SJSA1 (cell line): ENCODE results near the gene SHB. TPM values are rescaled to one million over a fixed set of nuclear protein-coding genes. Genes with fewer than 3 reads are reported as not detected.

Experiments used
- DNase-seq, 2 experiments: peaks; one replicate each; pipeline ENCODE4 v3.0.0-alpha.2; 2015 to 2020; ENCODE audit warnings: low spot score in 2 of 2, low read depth in 1 of 2
- H3K27ac ChIP-seq: fragments of 250-450 bp; sonication (Bioruptor Pico); 2 replicates; pipeline ENCODE4 v1.5.1; 2020; ENCODE audit warnings: mild to moderate bottlenecking, moderate library complexity
- H3K27me3 ChIP-seq: fragments of 250-450 bp; sonication (Bioruptor Pico); replicated peaks from 2 replicates; pipeline ENCODE4 v1.5.1; 2020; ENCODE audit warnings: mild to moderate bottlenecking, moderate library complexity
- H3K36me3 ChIP-seq: fragments of 250-450 bp; sonication (Bioruptor Pico); 2 replicates; pipeline ENCODE4 v1.5.1; 2020; ENCODE audit warnings: mild to moderate bottlenecking
- H3K4me1 ChIP-seq: fragments of 250-450 bp; sonication (Bioruptor Pico); replicated peaks from 2 replicates; pipeline ENCODE4 v1.6.1; 2021; ENCODE audit warnings: mild to moderate bottlenecking
- H3K4me3 ChIP-seq: fragments of 250-450 bp; sonication (Bioruptor Pico); 2 replicates; pipeline ENCODE4 v1.5.1; 2020; ENCODE audit warnings: mild to moderate bottlenecking
- H3K9me3 ChIP-seq: fragments of 250-450 bp; sonication (Bioruptor Pico); replicated peaks from 2 replicates; pipeline ENCODE4 v1.5.1; 2020; ENCODE audit warnings: mild to moderate bottlenecking
- total RNA-seq: library from RNA; depleted of rRNA; stranded (reverse); fragments of >200 nt; shearing (Covaris generic); gene quantifications from 2 replicates; pipeline ENCODE4 v1.2.3, GENCODE V29; 2014

Gene SHB
- total RNA-seq, 1 experiment from 2014 or later = 19.3 TPM

DNA sequence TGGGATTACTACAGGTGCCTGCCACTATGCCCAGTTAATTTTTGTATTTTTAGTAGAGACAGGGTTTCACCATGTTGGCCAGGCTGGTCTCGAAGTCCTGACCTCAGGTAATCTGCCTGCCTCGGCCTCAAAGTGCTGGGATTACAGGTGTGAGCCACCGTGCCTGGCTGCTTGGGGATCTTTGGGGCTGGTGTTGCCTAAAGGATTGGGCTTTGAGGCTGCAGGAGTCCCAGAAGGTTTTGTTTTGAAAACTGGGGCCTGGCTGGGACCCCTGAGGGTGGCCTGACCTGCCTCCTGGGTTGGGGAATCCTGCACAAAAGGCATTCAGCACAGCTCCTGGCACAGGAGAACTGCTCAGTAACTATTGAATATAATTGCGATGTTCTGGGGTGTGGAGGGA is 25.1 kb upstream of the SHB start:
- DNase-seq = no peak
- H3K4me3 ChIP-seq = no peak overlapping the region
- no peak overlapping the region for H3K27ac ChIP-seq
- no peaks in the 10 kb centered on the region for H3K9me3 ChIP-seq
- H3K27me3 ChIP-seq = no peaks in the 10 kb centered on the region
- no peaks in the 10 kb centered on the region for H3K36me3 ChIP-seq
- H3K4me1 ChIP-seq = no peaks in the 10 kb centered on the region

DNA sequence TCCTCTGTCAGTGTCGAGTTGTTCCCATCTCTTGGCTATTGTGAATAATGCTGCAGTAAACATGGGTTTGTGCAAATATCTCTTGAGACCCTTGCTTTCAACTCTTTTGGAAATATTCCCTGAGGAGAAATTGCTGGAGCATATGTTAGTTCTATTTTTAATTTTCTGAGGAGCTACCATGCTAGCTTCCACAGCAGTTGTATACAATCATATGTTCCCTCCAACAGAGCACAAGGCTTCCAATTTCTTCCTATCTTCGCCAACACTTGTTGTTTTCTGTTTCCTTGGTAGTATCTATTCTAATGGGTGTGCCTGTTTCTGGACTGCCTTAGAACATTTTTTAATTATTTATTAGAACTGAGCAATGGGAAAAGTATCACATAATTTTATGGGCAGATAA is 23.6 kb upstream of the SHB start:
- H3K4me1 ChIP-seq = no peaks in the 10 kb centered on the region
- H3K36me3 ChIP-seq = no peaks in the 10 kb centered on the region
- DNase-seq = no peak
- H3K27me3 ChIP-seq = no peaks in the 10 kb centered on the region
- H3K4me3 ChIP-seq = no peak overlapping the region
- H3K9me3 ChIP-seq = no peaks in the 10 kb centered on the region
- H3K27ac ChIP-seq = no peak overlapping the region

DNA sequence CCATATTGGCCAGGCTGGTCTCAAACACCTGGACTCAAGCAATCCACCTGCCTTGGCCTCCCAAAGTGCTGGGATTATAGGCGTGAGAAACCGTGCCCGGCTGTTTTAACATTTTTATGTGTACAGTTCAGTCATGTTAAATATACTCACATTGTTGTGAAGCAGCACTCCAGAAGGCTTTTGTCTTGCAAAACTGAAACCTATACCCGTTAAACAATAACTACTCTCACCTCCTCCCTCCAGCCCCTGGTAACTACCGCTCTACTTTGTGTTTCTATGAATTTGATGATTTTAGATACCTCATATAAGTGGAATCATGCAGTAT is 23.1 kb upstream of the SHB start:
- no peaks in the 10 kb centered on the region for H3K4me1 ChIP-seq
- no peaks in the 10 kb centered on the region for H3K27me3 ChIP-seq
- no peak for DNase-seq
- no peak overlapping the region for H3K4me3 ChIP-seq
- H3K9me3 ChIP-seq = no peaks in the 10 kb centered on the region
- H3K27ac ChIP-seq = no peak overlapping the region
- H3K36me3 ChIP-seq = no peaks in the 10 kb centered on the region

DNA sequence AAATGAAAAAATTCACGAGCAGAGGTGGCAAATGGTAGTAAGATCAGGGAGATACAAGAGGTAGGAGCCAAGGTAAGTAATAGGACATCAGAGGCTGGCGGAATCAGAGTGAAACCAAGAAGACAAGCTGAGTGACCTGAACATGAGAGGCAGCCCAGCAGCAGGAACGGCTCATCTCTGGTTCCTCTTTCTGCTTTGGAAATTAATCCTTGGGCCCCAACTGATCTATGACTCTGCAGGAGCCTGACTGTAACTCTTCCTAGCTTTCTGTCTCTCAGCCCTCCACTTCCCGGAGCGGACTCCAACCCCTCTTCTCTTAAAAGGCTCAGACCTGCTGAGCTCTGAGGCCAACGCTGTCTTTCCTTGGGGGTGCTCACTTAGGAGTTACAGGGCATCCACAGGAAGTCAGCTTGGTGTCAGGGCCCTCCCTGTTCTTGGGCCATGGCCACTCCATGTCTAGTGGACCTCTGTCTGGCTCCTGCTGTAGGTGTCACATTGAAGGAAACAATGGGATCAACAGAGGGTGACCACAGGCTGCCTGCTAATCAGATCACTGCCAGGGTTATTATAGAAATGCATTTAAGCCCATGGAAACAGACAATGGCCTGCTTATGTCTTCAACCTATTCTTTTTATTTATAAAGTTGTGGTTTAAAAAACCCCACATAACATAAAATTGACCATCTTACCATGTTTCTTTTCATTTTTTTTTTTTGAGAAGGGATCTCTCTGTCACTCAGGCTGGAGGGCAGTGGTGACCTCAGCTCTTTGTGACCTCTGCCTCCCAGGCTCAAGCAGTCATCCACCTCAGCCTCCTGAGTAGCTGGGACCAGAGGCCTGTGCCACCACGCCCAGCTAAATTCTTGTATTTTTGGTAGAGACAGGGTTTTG is 22.5 kb upstream of the SHB start:
- Histone ChIP-seq H3K27ac (no peak overlapping the region), H3K9me3 (no peaks in the 10 kb centered on the region), H3K4me3 (no peak overlapping the region), H3K4me1 (no peaks in the 10 kb centered on the region), H3K36me3 (no peaks in the 10 kb centered on the region), H3K27me3 (no peaks in the 10 kb centered on the region)
- DNase-seq = no peak

DNA sequence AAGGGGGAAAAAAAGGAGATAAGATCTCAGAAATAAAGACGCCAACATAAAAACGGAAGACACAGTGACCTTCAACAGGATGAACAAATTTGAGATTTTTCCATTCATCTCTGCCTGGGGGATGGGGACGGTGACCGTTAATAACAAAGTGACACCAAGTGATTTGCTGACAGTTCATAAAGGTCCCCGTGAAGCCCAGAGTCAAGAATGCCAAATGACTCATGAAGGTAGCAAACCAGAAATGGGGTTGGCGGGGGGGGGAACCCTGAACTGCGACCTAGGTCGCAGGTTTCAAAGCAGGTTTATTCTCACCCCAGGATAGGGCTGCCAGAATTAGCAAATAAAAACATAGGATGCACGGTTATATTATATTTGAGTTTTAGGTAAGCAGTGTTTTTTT is 21.1 kb upstream of the SHB start:
- H3K27ac ChIP-seq = no peak overlapping the region
- no peaks in the 10 kb centered on the region for H3K27me3 ChIP-seq
- no peak overlapping the region for H3K4me3 ChIP-seq
- no peaks in the 10 kb centered on the region for H3K36me3 ChIP-seq
- H3K9me3 ChIP-seq = no peaks in the 10 kb centered on the region
- DNase-seq = no peak
- H3K4me1 ChIP-seq = no peaks in the 10 kb centered on the region

DNA sequence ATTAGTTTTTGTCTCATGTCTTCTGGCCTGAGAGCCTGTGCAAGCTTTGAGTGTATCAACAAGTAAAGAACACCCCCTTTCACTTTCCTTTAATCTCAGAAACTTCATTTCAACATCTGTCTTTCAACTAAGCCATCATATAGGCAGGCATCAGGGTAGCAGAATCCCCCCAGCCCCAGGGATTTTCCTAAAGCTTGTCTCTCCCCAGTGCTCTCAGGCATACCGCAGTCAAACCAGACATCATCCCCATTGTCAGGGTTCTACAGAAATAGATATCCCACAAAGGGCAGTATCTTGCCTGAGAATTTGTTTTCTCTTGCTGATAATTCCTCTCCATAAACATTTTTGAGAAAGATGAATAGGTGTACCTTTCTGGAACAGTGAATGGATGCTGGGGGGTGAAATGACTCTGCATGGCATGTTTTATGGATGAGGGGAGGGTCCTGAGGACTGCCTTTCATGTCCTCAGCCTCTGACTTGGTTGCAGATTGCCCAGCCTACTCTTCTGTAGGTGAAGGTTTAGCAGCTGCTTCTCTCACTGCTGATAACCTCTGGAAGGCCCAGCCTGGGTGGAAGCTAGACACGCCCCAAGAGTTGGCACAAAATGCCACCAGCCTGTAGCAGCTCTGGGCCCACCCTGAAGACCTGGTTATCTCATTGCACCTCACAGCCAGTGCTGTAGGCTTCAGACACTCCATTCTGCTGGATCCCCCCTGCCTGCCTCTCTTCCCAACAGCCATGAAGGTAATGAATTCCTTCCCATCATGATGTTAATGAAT is 20.5 kb upstream of the SHB start:
- Histone ChIP-seq H3K4me1 (no peaks in the 10 kb centered on the region), H3K9me3 (no peaks in the 10 kb centered on the region), H3K27ac (no peak overlapping the region), H3K27me3 (no peaks in the 10 kb centered on the region), H3K4me3 (no peak overlapping the region), H3K36me3 (no peaks in the 10 kb centered on the region)
- no peak for DNase-seq

DNA sequence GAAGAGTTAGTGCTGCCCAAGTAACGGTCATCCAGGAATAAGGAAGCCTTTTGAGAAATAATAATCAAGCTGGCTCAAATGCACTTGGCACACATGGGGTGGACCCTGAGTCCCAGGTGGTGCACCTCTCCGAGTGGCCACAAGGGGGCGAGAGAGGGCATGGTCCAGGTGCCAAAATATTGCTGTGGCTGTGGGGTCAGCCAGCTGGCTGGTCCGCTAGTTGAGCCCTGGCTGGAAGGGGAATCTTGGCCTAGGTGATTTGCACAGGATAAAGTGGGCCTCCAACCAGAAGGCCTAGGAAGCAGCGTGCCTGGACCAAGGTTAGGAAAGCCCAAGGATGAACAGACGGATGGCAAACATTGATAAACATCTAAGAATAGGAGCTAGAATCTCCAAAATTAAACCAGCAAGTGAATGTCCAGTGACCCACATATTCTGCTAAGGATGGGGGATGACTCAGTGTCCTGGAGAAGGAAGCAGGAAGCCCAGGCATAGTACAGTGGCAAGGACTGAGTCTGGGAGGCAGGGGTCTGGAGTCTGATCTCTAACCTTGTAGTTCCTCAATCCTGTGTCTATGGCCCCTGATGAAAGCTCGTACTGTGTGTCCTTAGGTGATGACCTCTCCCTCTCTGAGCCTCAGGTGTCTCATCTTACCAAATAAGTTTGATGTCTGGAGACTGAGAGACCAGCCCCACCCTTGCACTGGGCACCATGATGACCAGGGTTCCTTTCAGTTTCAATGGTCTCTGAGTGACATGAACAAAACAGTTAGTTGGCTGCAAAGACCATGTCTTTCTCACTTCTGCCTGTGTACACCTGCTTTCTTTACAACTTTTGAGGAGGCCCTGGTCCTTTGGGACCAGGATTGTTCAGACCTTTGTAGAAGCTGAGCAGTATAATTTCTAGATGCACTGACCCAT is 19.2 kb upstream of the SHB start:
- Histone ChIP-seq H3K27ac (no peak overlapping the region), H3K27me3 (no peaks in the 10 kb centered on the region), H3K36me3 (no peaks in the 10 kb centered on the region), H3K9me3 (no peaks in the 10 kb centered on the region), H3K4me1 (peaks cover 7% of the 10 kb centered on the region), H3K4me3 (no peak overlapping the region)
- DNase-seq = peak in 1 of 2 experiments; percentile 48

DNA sequence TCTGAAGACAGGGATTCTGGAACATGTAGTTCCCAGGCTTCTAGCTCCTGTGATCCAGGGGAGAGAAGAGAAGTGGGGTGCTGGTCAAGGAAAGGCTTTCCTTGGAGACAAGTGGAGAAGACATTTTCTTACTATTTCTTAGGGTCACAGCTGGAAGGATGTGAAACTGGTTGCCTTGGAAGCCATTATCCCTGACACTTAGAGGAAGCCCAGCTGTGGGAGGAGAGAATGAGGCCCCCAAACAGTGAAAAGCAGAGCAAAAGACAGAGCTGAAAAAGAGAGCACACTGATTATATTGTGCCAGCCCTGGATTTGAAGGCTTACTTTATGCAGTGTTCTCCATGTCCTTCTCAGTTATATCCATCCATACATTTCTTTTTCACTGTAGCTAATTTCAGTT is 17.5 kb upstream of the SHB start:
- H3K36me3 ChIP-seq = no peaks in the 10 kb centered on the region
- H3K27me3 ChIP-seq = no peaks in the 10 kb centered on the region
- no peaks in the 10 kb centered on the region for H3K9me3 ChIP-seq
- DNase-seq = no peak
- H3K27ac ChIP-seq = no peak overlapping the region
- no peak overlapping the region for H3K4me3 ChIP-seq
- peaks cover 23% of the 10 kb centered on the region for H3K4me1 ChIP-seq

DNA sequence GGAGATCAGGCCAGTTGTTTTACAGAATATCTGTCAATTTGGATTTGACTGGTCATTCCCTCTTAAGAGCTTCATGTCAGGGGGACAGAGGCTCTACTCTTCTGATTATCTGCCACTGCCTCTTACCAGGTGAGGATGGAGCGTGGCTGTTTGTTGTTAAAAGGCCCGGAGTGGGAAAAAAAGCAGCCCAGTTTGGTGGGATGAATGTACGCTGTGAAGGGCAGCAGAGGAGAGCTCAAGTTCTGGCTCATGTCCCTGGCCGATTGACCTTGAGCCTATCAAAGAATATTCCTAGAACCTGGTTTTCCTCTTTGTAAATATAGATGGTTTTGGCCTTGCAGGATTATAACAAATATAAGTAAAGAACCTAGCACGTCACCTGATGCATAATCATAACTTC is 16.3 kb upstream of the SHB start:
- Histone ChIP-seq H3K36me3 (no peaks in the 10 kb centered on the region), H3K4me1 (peaks cover 27% of the 10 kb centered on the region), H3K4me3 (no peak overlapping the region), H3K9me3 (no peaks in the 10 kb centered on the region), H3K27me3 (no peaks in the 10 kb centered on the region), H3K27ac (no peak overlapping the region)
- no peak for DNase-seq

DNA sequence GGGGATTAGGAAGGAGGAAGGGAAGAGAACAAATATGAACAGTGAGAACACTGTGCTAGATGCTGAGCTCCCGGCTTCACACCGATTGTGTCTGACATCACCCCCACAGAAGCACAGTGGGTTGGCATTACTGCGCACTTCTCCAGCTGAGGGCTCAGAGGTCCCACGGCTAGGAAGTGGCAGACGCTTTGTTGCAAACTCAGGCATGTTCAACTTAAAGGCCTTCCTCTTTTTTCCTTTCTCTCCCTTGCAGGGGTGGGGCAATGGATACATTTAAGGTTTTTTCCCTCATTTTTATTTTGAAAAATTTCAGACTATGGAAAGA is 15.5 kb upstream of the SHB start:
- Histone ChIP-seq H3K27ac (no peak overlapping the region), H3K4me3 (no peak overlapping the region), H3K36me3 (no peaks in the 10 kb centered on the region), H3K27me3 (no peaks in the 10 kb centered on the region), H3K9me3 (no peaks in the 10 kb centered on the region), H3K4me1 (peaks cover 33% of the 10 kb centered on the region)
- DNase-seq = no peak

DNA sequence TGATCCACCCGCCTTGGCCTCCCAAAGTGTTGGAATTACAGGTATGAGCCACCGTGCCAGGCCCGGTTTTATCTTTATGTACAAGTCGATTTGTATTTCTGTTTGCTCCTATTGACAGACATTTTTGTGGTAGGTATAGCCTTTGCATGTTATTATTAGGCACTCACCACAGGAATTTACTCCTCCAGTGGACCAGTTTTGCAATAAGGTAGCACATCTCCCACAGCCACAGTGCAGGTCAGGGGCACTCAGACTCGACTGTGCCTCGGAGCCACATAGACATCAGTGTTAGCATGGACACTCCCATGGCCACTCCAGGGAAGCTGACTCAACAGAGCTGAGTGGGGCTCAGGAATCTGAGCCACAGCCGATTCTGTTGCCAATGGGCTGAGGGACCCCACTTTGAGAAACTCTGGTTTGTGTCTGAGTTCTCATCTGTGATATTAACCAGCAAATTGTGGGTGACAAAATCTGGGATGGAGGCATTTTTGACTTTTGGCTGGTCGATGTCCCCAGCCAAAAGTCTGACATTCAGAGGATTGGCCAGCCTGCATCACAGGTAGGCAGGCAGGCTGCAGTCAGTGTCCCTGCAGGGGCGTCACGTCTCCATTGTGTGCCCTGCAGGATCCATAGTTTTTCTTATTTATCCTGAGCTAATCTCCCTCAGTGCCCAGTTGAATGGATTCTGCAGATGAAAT is 15.0 kb upstream of the SHB start:
- H3K27me3 ChIP-seq = no peaks in the 10 kb centered on the region
- no peak overlapping the region for H3K27ac ChIP-seq

DNA sequence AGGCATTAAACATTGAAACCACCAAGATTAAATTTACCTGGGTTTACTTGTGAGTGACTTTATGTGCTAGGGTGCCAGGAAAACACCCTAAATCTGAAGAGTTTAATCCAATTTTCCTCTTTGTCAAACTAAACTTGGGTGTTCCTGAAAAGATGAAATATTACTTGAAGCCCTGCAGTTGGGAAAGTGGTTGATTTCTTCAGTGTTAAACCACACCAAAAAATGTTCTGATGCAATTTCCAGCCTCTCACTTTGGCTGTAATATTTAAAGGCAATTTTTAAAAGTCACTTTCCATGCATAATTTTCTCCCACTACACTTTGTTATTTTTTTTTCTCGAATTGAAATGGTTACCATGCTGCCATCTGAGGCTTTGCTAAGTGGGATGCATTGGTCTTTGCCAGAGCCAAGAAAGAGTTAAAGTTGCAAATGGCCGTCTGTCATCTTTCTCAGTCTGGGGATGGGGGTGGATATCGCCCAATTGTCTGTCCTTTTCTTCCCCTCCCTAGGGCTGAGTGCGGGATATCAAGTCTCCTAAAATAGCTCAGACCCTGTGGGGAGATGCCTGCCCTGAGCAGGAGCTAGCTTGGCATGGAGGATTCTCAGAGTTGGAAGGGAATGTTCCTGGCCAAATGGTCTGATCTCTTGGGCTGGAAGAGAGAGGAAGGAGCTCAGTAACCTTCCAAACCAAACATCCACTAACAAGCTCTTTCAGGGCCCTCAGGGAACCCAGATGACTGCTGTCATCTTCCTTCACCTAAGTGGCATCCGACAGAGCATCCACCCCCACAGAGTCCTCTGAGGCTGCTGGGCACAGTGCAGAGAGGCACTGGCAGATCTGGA is 13.6 kb upstream of the SHB start:
- no peak overlapping the region for H3K27ac ChIP-seq
- H3K27me3 ChIP-seq = no peaks in the 10 kb centered on the region
- H3K36me3 ChIP-seq = no peaks in the 10 kb centered on the region
- no peak overlapping the region for H3K4me3 ChIP-seq
- H3K9me3 ChIP-seq = no peaks in the 10 kb centered on the region
- H3K4me1 ChIP-seq = peaks cover 42% of the 10 kb centered on the region
- DNase-seq = no peak

More for the DNA sequence above, 15.0 kb upstream of the SHB start:
- DNase-seq = no peak
- H3K36me3 ChIP-seq = no peaks in the 10 kb centered on the region
- H3K9me3 ChIP-seq = no peaks in the 10 kb centered on the region
- H3K4me1 ChIP-seq = peaks cover 38% of the 10 kb centered on the region
- H3K4me3 ChIP-seq = no peak overlapping the region
